SK-N-SH treated with all-trans-retinoic acid at 6 μM for 48 hours (cell line): ENCODE results near the gene TIAM1.

Experiments
- ATAC-seq: fragments of 200-7000 bp; cut with Tn5 transposase; 3 replicates; pipeline ENCODE4 v1.9.1; 2020; ENCODE audit warnings: mild to moderate bottlenecking, moderate library complexity
- ARNTL ChIP-seq: fragments of 450-650 bp; formaldehyde crosslinking; IDR thresholded peaks from 2 replicates; pipeline ENCODE4 v1.5.0; 2020; ENCODE audit warnings: low read depth, mild to moderate bottlenecking, moderate library complexity, borderline replicate concordance
- BACH2 ChIP-seq: fragments of 250-450 bp; sonication (Bioruptor Pico); IDR thresholded peaks from 2 replicates; pipeline ENCODE4 v1.9.0; 2021; ENCODE audit warnings: mild to moderate bottlenecking, borderline replicate concordance
- CSDC2 ChIP-seq: fragments of 250-450 bp; sonication (Bioruptor Pico); IDR thresholded peaks from 2 replicates; pipeline ENCODE4 v1.5.0; 2020; ENCODE audit warnings: mild to moderate bottlenecking, moderate library complexity
- ESRRG ChIP-seq: fragments of 250-450 bp; sonication (Bioruptor Pico); IDR thresholded peaks from 2 replicates; pipeline ENCODE4 v1.6.1; 2021; ENCODE audit warnings: mild to moderate bottlenecking
- GLIS3 ChIP-seq: fragments of 250-450 bp; sonication (Bioruptor Pico); IDR thresholded peaks from 2 replicates; pipeline ENCODE4 v1.5.0; 2020; ENCODE audit warnings: mild to moderate bottlenecking, moderate library complexity
- ISL1 ChIP-seq: fragments of 250-450 bp; sonication (Bioruptor Pico); IDR thresholded peaks from 2 replicates; pipeline ENCODE4 v2.1.2; 2022; ENCODE audit warnings: mild to moderate bottlenecking, moderate library complexity
- OSR1 ChIP-seq: fragments of 250-450 bp; sonication (Bioruptor Pico); IDR thresholded peaks from 2 replicates; pipeline ENCODE4 v1.8.0; 2022; ENCODE audit warnings: moderate library complexity, mild to moderate bottlenecking, inconsistent platforms
- PPARA ChIP-seq: fragments of 250-450 bp; sonication (Bioruptor Pico); IDR thresholded peaks from 2 replicates; pipeline ENCODE4 v1.5.0; 2020; ENCODE audit warnings: mild to moderate bottlenecking, borderline replicate concordance
- RARB ChIP-seq: fragments of 250-450 bp; sonication (Bioruptor Pico); IDR thresholded peaks from 2 replicates; pipeline ENCODE4 v1.8.0; 2021; ENCODE audit warnings: mild to moderate bottlenecking, moderate library complexity
- SNAI2 ChIP-seq: fragments of 250-450 bp; sonication (Bioruptor Pico); IDR thresholded peaks from 2 replicates; pipeline ENCODE4 v1.5.0; 2020; ENCODE audit warnings: mild to moderate bottlenecking, moderate library complexity
- TCF4 ChIP-seq: fragments of 250-450 bp; sonication (Bioruptor Pico); IDR thresholded peaks from 2 replicates; pipeline ENCODE4 v1.8.0; 2021; ENCODE audit warnings: mild to moderate bottlenecking, moderate library complexity, borderline replicate concordance
- TOX ChIP-seq: fragments of 250-450 bp; sonication (Bioruptor Pico); IDR thresholded peaks from 2 replicates; pipeline ENCODE4 v1.8.0; 2021; ENCODE audit warnings: mild to moderate bottlenecking, moderate library complexity, borderline replicate concordance
- ZC3H10 ChIP-seq: fragments of 250-450 bp; sonication (Bioruptor Pico); IDR thresholded peaks from 2 replicates; pipeline ENCODE4 v1.5.1; 2021; ENCODE audit warnings: mild to moderate bottlenecking, moderate library complexity
- ZFP3 ChIP-seq: fragments of 250-450 bp; sonication (Bioruptor Pico); IDR thresholded peaks from 2 replicates; pipeline ENCODE4 v1.5.0; 2020; ENCODE audit warnings: mild to moderate bottlenecking, moderate library complexity
- ZFP30 ChIP-seq: fragments of 450-650 bp; formaldehyde crosslinking; IDR thresholded peaks from 2 replicates; pipeline ENCODE4 v1.5.0; 2022; ENCODE audit warnings: mild to moderate bottlenecking, moderate library complexity
- ZNF70 ChIP-seq: fragments of 450-650 bp; formaldehyde crosslinking; IDR thresholded peaks from 2 replicates; pipeline ENCODE4 v1.5.0; 2020; ENCODE audit warnings: mild to moderate bottlenecking, moderate library complexity
- ZNF8 ChIP-seq: fragments of 450-650 bp; formaldehyde crosslinking; IDR thresholded peaks from 2 replicates; pipeline ENCODE4 v1.5.0; 2020; ENCODE audit warnings: mild to moderate bottlenecking, moderate library complexity
- TF ChIP-seq, protein P1 (sequence below): fragments of 250-450 bp; sonication (Bioruptor Pico); IDR thresholded peaks from 2 replicates; pipeline ENCODE4 v1.8.0; 2021; ENCODE audit warnings: low read depth, mild to moderate bottlenecking, moderate library complexity, borderline replicate concordance
- TF ChIP-seq, protein P2 (sequence below): fragments of 250-450 bp; sonication (Bioruptor Pico); IDR thresholded peaks from 2 replicates; pipeline ENCODE4 v1.5.1; 2020; ENCODE audit warnings: low read depth, mild to moderate bottlenecking, moderate library complexity
- TF ChIP-seq, protein P3 (sequence below): fragments of 250-450 bp; sonication (Bioruptor Pico); IDR thresholded peaks from 2 replicates; pipeline ENCODE4 v1.8.0; 2020; ENCODE audit warnings: mild to moderate bottlenecking, moderate library complexity, borderline replicate concordance
- TF ChIP-seq, protein P4 (sequence below): fragments of 250-450 bp; sonication (Bioruptor Pico); IDR thresholded peaks from 2 replicates; pipeline ENCODE4 v1.5.1; 2021; ENCODE audit warnings: mild to moderate bottlenecking, moderate library complexity
- TF ChIP-seq, protein P5 (sequence below): fragments of 250-450 bp; sonication (Bioruptor Pico); IDR thresholded peaks from 2 replicates; pipeline ENCODE4 v1.5.0; 2020; ENCODE audit warnings: mild to moderate bottlenecking, moderate library complexity

The TIAM1 gene

DNA sequence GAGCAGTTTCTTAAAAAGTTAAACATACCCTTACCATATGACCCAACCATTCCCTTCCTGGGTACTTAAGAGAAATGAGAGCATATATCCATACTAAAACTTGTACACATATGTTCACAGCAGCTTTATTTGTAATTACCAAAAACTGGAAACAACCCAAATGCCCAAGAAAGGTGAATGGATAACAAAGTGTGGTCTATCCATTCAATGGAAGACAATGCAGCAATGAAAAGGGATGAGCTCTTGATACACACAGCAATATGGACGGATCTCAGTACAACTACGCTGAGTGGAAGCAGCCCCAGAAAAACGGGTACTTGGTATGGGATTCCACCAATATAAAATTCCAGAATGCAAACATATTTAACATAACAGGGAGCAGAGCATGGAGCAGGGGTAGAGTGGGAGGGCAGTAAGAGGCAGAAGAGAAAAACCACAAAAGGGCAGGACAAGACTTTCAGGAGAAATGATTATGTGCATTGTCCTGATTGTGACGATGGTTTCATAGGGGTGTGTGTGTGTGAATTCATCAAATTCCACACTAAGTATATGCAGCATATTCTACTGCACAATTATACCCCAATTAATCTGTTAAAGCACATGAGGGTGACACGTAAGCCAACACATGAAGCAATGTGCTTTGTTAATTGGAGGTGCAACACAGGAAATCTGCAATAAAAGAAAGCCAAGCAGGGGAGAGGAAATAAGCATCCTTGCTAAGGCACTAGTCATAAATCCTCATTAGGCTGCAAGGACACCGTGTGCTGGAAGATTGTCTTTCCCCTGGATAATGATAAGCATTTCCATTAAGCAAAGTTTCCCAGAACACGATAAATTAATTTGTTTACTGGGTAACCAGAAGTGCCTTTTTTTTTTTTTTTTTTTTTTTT, 192.7 kb downstream of the TIAM1 start:
- no peak for TF ChIP-seq CSDC2 (CRISPR knock-in tag)
- TF ChIP-seq RARB (CRISPR knock-in tag) = no peak
- peak; percentile 79 for TF ChIP-seq ZNF8 (CRISPR knock-in tag)
- TF ChIP-seq ZNF70 (CRISPR knock-in tag) = no peak
- TF ChIP-seq GLIS3 (CRISPR knock-in tag) = no peak
- TF ChIP-seq, protein P1, sequence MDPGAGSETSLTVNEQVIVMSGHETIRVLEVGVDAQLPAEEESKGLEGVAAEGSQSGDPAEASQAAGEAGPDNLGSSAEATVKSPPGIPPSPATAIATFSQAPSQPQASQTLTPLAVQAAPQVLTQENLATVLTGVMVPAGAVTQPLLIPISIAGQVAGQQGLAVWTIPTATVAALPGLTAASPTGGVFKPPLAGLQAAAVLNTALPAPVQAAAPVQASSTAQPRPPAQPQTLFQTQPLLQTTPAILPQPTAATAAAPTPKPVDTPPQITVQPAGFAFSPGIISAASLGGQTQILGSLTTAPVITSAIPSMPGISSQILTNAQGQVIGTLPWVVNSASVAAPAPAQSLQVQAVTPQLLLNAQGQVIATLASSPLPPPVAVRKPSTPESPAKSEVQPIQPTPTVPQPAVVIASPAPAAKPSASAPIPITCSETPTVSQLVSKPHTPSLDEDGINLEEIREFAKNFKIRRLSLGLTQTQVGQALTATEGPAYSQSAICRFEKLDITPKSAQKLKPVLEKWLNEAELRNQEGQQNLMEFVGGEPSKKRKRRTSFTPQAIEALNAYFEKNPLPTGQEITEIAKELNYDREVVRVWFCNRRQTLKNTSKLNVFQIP (CRISPR knock-in tag) = no peak
- TF ChIP-seq ISL1 (CRISPR knock-in tag) = peak; percentile 85
- peak; percentile 43; the same call in 1 of the 2 replicates for TF ChIP-seq TCF4
- no peak for TF ChIP-seq ZFP3 (CRISPR knock-in tag)
- TF ChIP-seq ARNTL (CRISPR knock-in tag) = no peak
- no peak for TF ChIP-seq SNAI2 (CRISPR knock-in tag)
- TF ChIP-seq, protein P2, sequence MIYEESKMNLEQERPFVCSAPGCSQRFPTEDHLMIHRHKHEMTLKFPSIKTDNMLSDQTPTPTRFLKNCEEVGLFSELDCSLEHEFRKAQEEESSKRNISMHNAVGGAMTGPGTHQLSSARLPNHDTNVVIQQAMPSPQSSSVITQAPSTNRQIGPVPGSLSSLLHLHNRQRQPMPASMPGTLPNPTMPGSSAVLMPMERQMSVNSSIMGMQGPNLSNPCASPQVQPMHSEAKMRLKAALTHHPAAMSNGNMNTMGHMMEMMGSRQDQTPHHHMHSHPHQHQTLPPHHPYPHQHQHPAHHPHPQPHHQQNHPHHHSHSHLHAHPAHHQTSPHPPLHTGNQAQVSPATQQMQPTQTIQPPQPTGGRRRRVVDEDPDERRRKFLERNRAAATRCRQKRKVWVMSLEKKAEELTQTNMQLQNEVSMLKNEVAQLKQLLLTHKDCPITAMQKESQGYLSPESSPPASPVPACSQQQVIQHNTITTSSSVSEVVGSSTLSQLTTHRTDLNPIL = no peak
- TF ChIP-seq, protein P3, sequence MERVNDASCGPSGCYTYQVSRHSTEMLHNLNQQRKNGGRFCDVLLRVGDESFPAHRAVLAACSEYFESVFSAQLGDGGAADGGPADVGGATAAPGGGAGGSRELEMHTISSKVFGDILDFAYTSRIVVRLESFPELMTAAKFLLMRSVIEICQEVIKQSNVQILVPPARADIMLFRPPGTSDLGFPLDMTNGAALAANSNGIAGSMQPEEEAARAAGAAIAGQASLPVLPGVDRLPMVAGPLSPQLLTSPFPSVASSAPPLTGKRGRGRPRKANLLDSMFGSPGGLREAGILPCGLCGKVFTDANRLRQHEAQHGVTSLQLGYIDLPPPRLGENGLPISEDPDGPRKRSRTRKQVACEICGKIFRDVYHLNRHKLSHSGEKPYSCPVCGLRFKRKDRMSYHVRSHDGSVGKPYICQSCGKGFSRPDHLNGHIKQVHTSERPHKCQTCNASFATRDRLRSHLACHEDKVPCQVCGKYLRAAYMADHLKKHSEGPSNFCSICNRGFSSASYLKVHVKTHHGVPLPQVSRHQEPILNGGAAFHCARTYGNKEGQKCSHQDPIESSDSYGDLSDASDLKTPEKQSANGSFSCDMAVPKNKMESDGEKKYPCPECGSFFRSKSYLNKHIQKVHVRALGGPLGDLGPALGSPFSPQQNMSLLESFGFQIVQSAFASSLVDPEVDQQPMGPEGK = no peak
- TF ChIP-seq ZFP30 = no peak
- TF ChIP-seq, protein P4, sequence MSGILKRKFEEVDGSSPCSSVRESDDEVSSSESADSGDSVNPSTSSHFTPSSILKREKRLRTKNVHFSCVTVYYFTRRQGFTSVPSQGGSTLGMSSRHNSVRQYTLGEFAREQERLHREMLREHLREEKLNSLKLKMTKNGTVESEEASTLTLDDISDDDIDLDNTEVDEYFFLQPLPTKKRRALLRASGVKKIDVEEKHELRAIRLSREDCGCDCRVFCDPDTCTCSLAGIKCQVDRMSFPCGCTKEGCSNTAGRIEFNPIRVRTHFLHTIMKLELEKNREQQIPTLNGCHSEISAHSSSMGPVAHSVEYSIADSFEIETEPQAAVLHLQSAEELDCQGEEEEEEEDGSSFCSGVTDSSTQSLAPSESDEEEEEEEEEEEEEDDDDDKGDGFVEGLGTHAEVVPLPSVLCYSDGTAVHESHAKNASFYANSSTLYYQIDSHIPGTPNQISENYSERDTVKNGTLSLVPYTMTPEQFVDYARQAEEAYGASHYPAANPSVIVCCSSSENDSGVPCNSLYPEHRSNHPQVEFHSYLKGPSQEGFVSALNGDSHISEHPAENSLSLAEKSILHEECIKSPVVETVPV (CRISPR knock-in tag) = no peak
- TF ChIP-seq OSR1 (CRISPR knock-in tag) = no peak
- no peak for TF ChIP-seq ZC3H10 (CRISPR knock-in tag)
- TF ChIP-seq BACH2 (CRISPR knock-in tag) = no peak
- TF ChIP-seq TOX (CRISPR knock-in tag) = no peak
- TF ChIP-seq, protein P5, sequence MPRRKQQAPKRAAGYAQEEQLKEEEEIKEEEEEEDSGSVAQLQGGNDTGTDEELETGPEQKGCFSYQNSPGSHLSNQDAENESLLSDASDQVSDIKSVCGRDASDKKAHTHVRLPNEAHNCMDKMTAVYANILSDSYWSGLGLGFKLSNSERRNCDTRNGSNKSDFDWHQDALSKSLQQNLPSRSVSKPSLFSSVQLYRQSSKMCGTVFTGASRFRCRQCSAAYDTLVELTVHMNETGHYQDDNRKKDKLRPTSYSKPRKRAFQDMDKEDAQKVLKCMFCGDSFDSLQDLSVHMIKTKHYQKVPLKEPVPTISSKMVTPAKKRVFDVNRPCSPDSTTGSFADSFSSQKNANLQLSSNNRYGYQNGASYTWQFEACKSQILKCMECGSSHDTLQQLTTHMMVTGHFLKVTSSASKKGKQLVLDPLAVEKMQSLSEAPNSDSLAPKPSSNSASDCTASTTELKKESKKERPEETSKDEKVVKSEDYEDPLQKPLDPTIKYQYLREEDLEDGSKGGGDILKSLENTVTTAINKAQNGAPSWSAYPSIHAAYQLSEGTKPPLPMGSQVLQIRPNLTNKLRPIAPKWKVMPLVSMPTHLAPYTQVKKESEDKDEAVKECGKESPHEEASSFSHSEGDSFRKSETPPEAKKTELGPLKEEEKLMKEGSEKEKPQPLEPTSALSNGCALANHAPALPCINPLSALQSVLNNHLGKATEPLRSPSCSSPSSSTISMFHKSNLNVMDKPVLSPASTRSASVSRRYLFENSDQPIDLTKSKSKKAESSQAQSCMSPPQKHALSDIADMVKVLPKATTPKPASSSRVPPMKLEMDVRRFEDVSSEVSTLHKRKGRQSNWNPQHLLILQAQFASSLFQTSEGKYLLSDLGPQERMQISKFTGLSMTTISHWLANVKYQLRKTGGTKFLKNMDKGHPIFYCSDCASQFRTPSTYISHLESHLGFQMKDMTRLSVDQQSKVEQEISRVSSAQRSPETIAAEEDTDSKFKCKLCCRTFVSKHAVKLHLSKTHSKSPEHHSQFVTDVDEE (CRISPR knock-in tag) = peak; percentile 39; the same call in 1 of the 2 replicates
- TF ChIP-seq PPARA (CRISPR knock-in tag) = no peak
- TF ChIP-seq ESRRG = no peak
- ATAC-seq = no peak

DNA sequence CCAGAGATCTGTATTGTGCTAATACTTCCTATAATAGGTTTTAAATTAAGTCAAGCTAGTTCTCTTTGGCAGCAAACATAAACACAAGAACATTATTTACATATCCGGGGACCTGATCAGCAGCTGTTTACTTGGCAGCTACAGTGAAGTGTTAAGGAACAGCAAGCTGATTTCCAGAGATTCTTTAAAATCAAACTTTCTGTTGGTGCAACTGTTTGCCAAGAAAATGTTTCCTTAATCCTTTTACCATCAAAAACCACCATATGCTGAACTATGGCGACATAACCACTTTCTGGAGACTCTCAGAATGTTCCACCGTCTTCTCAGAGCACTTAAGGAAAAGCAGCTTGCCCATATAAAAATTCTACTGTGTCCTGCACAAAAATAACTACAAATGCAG, 198.8 kb downstream of the TIAM1 start:
- no peak for ATAC-seq
- TF ChIP-seq, protein P4 (CRISPR knock-in tag) = no peak
- 0 out of 2 replicates have a peak, but pooled peaks have one; percentile 8 for TF ChIP-seq TCF4
